ENCODE data around the gene ASF1A.

The ASF1A gene

DNA sequence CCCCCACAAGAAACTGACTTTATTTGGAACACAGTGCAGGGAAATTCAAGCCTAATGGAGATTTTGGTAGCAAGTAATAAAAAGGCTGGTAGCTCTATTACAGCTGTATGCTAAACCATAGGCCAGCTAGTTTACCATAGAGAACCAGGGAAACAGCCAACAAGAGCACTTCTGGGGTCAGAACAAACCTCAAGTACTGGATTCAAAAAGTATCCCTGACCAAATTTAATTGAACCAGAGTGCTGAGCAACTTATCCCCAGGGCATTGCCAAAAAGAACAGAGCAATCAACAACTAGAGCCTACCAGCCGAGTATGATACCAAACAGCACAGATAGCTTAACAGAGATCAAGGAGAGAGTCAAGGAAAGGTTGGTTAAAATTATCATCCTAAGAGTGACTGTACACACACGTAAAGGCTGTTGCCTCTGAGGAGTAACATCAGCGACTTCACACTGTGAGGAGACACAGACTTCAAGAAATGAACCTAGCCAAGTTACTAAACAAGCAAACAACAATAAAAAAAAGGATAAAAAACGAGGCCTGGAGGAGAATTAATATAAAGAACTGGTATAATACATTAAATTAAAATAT lies 11.5 kb upstream of the ASF1A start:
- no peak for DNase-seq

DNA sequence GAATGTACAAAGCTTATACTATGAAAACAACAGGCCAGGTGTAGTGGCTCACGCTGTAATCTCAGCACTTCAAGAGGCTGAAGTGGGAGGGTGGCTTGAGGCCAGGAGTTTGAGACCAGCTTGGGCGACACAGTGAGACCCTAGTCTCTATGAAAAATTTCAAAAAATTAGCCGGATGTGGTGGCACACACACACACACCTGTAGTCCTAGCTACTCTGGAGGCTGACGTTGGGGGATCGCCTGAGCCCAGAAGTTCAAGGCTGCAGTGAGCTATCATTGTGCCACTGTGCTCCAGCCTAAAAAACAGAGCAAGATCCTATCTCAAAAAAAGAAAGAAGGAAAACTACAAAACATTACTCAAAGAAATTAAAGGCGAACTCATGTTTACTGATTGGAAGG lies 7.3 kb upstream of the ASF1A start:
- DNase-seq, result no peak

DNA sequence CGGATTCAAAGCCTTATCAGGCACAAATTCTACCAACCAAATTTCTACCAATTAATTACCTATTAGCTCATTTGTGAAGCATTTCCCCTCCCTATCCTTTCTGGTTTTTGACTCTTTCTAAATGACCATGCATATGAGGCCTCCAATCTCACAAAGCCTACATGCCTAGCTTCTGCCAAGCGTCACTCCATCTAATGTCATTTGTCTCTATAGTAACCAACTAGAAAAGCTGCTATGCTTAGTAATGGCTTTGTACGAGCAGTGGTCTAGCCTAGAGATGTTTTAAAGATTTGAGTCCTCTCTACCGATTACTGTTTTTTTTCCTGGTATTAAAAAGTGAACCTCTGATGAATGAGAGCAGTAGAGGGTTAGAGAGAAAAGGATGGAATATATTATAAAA lies 4.8 kb upstream of the ASF1A start:
- no peak for DNase-seq

DNA sequence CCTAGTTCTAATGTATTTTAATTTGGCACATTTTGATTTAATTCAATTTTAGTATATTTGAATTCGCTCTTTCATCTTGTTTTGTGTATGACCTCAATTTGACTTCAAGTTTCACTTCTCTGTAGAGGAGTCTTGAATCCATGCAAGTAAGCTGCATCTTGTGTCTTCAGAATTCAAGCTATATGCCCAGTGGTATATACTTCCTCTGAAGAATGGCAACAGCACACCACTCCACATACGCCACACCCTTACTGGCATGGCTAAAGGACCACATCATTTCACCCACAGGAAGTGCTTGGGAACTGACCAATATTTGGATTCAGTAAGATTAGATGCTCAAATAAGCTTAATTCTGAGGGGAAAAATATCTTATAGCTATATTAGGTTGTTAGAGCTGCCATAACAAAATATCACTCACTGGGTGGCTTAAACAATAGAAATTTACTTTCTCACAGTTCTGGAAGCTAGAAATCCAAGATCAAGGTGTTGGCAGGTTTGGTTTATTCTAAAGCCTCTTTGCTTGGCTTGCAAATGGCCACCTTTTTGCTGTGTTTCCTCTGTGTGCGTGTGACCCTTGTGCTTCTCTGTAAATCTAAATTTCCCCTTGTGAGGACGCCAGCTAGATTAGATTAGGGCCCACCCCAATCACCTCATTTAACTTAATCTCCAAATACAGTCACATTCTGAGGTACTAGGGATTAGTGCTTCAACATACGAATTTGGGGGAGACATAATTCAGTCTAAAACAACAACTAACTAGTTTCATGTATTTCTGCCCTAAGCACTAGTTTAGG lies 2.8 kb upstream of the ASF1A start:
- DNase-seq, result no peak

DNA sequence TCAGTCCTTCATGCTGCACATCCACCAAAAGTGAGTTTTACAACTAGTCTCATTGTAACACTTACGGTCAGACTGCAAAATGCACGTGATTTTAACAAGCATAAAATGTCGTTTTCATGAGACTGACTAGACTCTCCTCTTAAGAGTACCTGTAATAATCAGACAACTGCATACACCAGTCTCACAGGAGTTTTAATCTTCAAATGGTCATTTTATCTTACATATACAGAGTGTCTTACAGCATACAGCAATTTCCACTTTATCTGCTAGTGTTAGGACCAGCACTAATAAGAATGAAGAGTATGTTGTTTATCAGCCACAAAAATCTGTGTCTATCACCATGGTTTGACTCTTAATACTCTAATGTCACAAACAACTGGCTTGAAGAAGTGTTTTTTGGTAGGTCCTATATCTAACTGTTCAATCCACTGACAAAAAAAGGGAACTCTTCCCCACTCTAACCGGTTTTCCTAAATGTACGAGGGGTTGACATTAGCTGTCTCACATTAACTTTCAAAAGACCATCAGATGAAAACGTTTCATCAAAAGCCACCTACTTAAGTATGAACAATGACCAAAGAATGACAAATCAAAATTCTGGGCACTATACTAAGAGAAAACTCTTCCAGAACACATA lies 1.5 kb upstream of the ASF1A start:
- peak in 3 of 6 experiments; percentile 4 to 51 (median 12) for DNase-seq

DNA sequence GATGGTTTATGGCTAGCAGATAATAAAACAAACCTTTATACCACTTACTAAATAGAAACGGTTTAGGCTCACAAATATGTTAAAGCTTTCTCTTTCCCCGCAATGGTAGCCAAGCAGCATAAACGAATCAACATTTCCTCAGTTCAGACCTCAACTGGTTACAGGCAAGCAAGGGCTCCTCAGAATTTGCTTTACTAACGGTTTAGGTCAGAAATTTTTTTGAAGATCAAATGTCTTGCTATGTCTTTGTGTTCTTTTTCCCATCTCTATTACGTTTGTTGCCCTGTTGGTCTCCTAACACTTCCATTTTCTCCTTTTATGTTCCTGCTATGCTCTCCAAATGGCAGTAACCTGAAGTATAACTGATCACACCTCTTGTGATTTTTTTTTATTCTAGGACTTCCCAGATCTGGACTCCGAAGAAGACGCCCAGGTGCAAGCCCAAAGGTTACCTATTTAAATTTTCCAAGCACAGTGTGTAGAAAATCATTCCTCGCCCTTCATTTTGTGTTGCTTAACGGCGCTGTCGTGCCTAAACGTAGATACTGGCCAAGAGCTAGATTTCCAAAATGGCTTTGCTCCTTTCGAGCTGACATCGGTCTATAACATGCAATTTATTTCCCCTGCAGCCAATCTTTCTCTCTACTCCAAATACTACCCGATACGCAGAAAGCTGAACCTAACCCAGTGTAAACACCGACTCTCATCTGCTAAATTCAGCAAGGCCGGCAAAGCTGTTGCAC lies 717 bp upstream of the ASF1A start:
- peak in 4 of 6 experiments; percentile 42 to 92 (median 72) for DNase-seq

DNA sequence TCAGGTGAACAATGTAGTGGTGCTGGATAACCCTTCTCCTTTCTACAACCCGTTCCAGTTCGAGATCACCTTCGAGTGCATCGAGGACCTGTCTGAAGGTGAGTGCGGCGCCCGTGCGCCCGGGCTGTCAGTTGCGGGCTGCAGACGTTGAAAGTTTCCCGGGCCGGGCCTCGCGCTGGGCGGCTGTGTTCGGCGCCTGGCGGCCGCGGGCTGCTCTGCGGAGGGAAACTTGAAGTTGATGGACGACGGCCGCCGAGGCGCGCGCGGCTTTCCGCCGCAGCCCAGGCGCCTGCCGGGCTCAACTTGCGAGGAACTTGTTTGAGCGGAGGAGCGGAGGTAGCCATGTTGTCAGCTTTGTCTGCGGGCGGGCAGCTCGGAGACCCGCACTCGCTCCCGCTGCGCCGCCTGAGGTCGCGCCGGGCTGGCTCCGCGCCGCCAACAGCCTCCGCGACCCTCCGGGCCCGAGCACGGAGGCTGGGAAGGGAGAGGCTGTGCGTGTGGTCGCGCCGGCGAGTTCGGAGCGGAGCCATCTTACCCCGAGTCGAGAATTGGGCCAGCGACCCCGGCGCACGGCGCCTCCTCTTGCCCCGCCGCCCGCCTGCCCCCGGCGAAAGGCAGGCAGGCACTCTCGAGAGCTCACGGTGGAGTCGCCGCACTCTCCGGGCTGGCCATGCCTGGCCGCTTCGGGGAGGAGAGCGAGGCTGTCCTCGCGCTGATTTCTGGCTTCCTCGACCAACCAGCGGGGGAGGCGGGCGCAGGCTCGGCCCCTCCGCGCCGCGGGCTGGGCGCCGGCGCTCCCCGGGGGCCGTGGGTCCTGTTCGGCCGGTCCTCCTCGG lies 691 bp downstream of the ASF1A start:
- DNase-seq, result peak; percentile 49 to 90 (median 76)

DNA sequence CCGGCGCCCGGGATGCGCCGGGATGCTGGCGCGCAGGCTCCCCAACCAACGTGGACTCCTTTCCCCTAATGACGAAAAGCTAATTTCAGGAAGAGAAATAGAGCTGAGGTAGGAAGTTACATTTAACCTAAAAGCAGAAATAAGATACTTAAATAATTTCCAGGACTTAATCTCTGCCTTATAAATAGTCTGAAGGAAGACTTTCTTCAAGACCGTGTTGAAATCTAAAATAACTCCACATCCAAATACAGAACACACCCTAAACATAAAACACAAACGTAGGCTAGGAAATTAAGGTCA lies 1.3 kb downstream of the ASF1A start:
- DNase-seq, result no peak

DNA sequence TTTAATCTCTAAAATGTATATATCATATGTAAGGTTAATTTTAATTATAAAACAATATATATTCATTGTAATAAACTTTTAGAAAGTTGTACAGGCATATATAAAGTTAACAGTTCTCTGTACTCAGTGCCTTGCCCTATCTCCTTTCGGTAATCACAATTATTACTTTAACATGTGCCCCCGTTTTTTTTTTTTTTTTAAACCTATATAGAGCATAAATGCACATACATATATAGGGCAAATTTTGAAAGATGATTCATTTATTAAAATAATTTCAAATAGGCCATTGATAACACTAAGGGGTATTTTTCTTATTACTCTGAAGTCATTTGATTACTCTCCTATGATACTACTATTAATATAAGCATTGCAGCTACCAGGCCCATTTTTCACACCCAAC lies 1.9 kb downstream of the ASF1A start:
- no peak for DNase-seq

DNA sequence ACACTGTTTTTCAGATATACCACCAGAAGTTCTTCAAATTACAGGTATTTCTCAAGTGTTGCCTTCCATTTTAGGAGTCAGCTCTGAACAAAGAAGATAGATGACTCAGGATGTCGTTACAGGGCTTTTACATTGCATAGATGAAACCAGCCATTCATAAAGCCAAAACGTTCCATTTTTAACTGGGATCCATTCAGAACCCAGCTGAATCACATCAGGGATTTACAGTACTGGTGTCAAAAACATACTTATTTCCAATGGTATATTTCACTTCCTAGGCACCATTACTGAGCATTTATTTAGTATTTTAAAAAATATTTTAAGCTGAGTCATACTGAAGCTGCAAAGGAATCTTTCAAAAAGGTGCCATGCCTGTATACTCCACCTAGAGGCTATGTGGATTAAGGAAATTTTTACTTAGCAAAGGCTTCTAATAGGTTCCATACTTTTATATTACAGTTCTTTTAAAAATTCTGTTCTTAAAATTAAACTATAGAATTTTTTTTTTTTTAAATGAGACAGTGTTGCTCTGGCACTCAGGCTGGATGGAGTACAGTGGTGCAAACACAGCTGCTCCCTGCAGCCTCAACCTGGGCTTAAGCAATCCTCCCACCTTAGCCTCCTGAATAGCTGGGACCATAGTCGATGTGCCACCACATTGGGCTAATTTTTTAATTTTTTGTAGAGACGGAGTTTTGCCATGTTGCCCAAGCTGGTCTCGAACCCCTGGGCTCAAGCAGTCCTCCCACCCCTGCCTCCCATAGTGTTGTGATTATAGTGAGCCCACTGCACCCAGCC lies 2.6 kb downstream of the ASF1A start:
- peak in 3 of 6 experiments; percentile 22 to 49 (median 48) for DNase-seq

DNA sequence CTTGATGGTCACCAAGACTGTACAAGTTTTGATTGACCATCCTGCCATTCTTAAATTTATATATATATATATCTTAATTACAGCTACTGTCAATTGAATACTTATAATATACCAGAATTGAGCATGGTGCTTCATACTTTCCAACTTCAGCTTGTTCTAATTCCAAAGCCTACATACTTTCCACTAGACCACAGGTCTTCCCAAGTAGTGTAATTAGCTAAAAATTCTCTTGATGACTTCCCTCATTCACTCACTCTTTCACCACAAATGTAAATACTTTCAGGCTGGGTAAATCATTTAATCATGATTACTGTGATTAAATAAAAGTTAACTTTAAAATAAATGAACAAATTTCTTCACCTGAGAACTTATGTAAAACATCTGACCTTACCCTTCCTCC lies 3.4 kb downstream of the ASF1A start:
- DNase-seq, result no peak

DNA sequence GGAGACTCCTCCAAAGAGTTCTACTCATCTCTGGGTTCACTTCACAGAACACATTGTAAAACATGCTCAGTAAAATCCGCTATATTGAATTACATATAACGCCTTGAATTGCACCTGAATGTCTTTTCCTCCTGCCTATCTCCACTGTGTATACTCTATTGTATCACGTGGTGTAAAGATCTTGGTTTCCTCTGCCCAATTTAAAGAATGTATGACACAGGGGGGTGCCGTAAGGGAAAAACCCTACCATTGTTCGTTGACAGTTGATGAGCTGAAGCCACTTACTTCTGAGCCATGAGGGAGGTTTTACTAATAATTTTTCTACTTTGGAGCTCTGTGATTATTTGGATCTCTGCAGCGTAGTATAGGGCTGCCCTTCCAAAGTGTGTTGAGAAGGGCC lies 6.0 kb downstream of the ASF1A start:
- DNase-seq, result no peak

DNA sequence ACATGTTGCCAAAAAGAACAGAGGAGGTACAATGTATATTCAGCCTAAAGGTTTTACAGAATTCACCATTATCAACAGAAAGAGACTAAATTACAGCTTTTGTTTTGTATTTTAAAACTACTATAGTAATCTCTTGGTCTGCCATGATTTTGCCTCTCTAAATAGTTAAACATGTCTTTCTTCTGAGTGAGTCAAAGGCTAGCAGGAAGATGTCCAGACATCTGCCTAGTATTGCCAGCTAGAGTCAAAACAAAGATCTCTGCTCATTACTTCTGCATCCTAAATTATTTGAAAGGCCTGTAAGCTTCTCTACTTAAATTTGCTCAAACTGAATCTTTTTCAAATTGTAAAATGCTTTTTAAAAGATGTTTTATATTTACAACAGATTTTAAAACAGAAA lies 8.8 kb downstream of the ASF1A start:
- DNase-seq, result no peak

DNA sequence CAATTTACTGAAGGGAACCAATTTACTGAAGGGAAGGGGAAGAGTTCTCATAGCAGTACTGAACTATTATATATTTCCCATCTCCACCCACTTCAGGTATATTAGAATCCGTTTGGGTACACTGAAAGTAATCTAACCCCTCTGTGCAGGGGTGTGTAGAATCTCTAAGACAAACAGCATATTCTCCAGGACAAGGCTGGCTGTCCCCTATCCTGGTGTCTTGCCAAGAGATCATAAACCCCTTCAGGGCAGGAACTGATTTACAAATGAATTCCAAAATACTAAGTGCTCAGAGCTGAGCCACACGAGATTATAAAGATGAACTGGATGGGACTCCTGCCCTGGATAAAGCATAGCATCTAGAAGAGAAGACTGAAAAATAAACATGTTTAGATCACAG lies 9.2 kb downstream of the ASF1A start:
- DNase-seq, result no peak

DNA sequence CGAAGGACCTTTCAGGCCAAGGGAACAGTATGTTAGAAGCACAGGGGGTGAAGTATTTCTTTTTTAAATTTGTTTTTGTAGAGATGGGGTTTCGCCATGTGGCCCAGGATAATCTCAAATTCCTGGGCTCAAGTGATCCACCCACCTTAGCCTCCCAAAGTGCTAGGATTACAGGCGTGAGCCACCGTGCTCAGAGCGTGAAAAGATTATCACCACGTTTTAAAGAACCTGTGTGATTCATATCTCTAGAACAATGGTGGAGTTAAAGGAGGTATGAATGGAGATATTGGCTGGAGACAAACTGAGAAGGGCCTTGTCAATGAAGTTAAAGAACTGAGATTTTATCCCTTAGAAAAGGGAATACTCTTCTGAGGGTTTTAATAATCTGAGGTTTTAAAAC lies 9.7 kb downstream of the ASF1A start:
- no peak for DNase-seq

DNA sequence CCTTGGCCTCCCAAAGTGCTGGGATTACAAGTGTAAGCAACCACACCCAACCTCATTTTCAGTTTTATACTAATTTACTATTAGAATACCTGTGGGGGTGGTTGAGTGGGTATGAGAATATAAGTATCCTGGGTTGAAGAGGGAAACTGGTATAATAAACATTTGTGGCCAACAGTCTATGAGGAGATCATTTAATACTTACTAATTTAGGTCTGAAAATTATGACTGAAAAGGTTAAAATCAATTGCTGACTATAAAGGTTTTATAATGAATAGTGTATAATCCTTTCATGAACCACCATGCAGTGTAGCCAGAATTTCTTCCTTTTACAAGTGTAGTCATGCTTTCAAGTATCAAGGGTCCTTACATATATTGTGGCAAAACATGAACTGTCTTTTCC lies 11.1 kb downstream of the ASF1A start:
- no peak for DNase-seq

DNA sequence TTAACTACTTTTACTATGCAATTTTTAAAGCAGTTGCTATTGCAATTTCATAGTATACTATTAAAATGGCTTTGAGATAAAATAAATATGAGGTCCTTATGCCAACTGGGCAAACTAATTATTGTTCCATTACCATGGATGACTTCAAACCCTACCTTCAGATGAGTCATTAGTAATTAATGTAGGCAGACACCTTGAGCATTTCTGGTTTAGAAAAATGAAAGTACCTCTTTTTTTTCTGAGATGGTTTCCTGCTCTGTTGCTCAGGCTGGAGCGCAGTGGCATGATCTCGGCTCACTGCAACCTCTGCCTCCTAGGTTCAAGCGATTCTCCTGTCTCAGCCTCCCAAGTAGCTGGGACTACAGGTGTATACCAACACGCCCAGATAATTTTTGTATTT lies 11.9 kb downstream of the ASF1A start:
- no peak for DNase-seq

DNA sequence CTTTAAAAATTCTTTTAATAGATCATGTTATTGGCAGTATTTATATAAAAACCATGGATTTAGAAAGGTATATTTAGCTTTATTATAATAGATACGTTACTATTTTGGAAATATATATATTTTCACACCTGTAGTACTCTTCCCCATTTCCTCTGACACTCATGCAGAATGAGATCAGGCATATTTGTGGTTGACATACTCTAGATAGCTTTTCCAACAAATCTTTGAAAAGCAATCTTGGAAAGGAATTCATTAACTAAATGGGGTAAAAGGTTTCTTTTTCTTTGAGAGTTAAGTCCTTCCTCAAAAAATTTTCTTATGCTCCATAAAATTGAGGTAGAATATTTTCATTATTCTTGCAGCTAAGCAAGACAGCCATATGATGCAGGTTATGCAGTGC lies 14.5 kb downstream of the ASF1A start:
- no peak for DNase-seq

DNA sequence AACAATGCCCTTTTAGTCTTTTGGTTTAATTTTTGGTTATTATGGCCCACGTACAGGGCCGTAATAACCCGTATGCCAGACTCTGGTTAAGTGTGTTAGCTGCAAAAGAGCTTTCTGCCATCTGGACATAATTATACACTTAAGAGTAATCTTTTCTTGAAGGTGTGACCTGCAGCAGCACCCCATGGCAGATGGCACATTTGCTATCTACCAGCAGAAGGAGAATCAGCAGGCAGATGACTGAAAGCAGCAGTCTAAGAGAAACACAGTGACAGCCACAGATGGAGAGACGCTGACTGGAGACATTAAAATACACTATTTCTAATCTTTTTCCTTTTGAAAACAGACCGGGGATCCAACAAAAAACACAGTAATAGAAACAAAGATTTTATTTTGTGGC lies 18.7 kb downstream of the ASF1A start:
- DNase-seq, result no peak

DNA sequence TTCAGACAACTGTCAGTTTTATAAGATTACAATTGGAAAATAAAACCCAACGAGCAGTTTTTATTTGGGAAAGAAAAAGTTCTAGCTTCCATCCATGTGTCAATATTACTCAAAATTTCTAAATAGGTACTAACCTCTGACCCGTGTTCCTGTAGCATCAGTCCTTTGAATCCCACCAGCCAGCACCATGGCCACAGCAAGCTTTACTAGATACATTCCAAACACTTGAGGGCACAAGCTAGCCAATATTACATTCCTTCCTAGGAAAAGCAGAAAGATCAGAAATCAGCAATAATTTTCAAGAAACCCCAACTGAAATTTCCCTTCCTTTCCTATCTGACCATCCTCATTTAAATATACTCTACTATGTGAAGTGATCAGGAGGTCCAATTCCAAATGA lies 19.2 kb downstream of the ASF1A start:
- DNase-seq, result no peak

DNA sequence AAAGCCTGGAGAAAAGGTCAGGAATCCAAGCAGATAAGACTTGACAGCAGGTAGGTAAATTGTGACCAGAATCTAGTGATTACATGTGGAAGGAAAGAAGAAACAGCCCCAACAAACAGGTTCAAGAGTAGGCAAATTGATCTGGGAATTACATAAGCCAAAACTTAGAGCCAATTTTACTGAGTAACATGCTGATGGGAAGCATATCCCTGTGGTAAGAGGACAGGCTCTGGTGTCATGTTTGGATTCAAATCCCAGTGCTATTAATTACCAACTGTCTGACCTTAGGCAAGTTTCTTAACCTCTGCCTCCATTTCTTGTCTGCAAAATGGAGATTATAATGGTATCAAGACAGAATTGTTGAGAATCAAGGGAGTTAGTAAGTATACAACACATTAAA lies 20.6 kb downstream of the ASF1A start:
- no peak for DNase-seq

All from stimulated activated naive CD4-positive, alpha-beta T cell (primary cell).